Calu3 (cell line): Measurements from ENCODE around the gene COX11. TPM values are rescaled to one million over a fixed set of nuclear protein-coding genes. Genes with fewer than 3 reads are reported as not detected.

ENCODE experiments used
- BruUV-seq: library from RNA; stranded (reverse); fragments of 400-500 nt; replicated peaks from 2 replicates; lab custom pipeline; 2021; lab: Mats Ljungman, UMichigan
- CTCF ChIA-PET: fragments of 300-600 bp; sonication (Branson Sonifier 250); formaldehyde crosslinking; loops from one replicate; lab custom pipeline; 2022; ENCODE audit warnings: antibody characterized with exemption; lab: Charles Lee
- DNase-seq: peaks from one replicate; pipeline ENCODE4 v3.0.0; 2022
- H3K27ac Mint-ChIP-seq: one replicate; pipeline ENCODE4 v1.8.0; 2022; ENCODE audit warnings: mixed read lengths; ENCODE audit not compliant: unreplicated experiment
- H3K27me3 Mint-ChIP-seq: one replicate; pipeline ENCODE4 v1.8.0; 2022; ENCODE audit warnings: mixed read lengths; ENCODE audit not compliant: unreplicated experiment
- H3K36me3 Mint-ChIP-seq: one replicate; pipeline ENCODE4 v1.8.0; 2022; ENCODE audit warnings: mild to moderate bottlenecking, moderate library complexity, mixed read lengths; ENCODE audit not compliant: insufficient read depth, unreplicated experiment
- H3K4me1 Mint-ChIP-seq: one replicate; pipeline ENCODE4 v1.8.0; 2022; ENCODE audit warnings: mild to moderate bottlenecking, low read depth, mixed read lengths; ENCODE audit not compliant: unreplicated experiment
- H3K4me3 Mint-ChIP-seq: one replicate; pipeline ENCODE4 v1.8.0; 2022; ENCODE audit warnings: mild to moderate bottlenecking, low read depth, moderate library complexity, mixed read lengths; ENCODE audit not compliant: unreplicated experiment
- H3K9me3 Mint-ChIP-seq: one replicate; pipeline ENCODE4 v1.8.0; 2022; ENCODE audit warnings: low read depth, mixed read lengths; ENCODE audit not compliant: unreplicated experiment
- CTCF ChIP-seq: fragments of 200-600 bp; IDR thresholded peaks from one replicate; pipeline ENCODE4 v1.8.0; 2022; ENCODE audit warnings: antibody characterized with exemption; ENCODE audit not compliant: unreplicated experiment
- intact Hi-C: fragments of 100-400 bp; cut with micrococcal nuclease; formaldehyde crosslinking; loops from one replicate; pipeline ENCODE4 v1.10.0; 2022; ENCODE audit not compliant: unreplicated experiment
- total RNA-seq: library from RNA; stranded (reverse); gene quantifications from 2 replicates; pipeline ENCODE4 v1.2.3, GENCODE V29; 2022

Gene COX11
- total RNA-seq, 1 experiment from 2014 or later: 48.8 TPM

- no peak overlapping the region for H3K4me3 Mint-ChIP-seq
- no peak for TF ChIP-seq CTCF
- peaks cover 10% of the 10 kb centered on the region for H3K36me3 Mint-ChIP-seq
- no peaks in the 10 kb centered on the region for H3K27me3 Mint-ChIP-seq
- H3K27ac Mint-ChIP-seq: no peak overlapping the region
- CTCF ChIA-PET: no interaction called here
- no peaks in the 10 kb centered on the region for H3K9me3 Mint-ChIP-seq
- intact Hi-C loops: no loop called here
- no TSS peak for BruUV-seq
- peaks cover 15% of the 10 kb centered on the region for H3K4me1 Mint-ChIP-seq
- DNase-seq: no peak
Measured at GRCh38 chr17:54950116-54950515, 18.3 kb downstream of the COX11 start.

GRCh38 chr17:54948380-54948779, 20.1 kb downstream of the COX11 start:
- Mint-ChIP-seq H3K27ac (peak overlapping the region; percentile 79), H3K4me1 (peaks cover 15% of the 10 kb centered on the region), H3K4me3 (no peak overlapping the region), H3K36me3 (peaks cover 10% of the 10 kb centered on the region), H3K27me3 (no peaks in the 10 kb centered on the region), H3K9me3 (no peaks in the 10 kb centered on the region)
- peak; percentile 36 for DNase-seq
- BruUV-seq: no TSS peak
- no peak for TF ChIP-seq CTCF
- CTCF ChIA-PET: no interaction called here
- intact Hi-C loops: no loop called here

GRCh38 chr17:54947396-54947795, 21.1 kb downstream of the COX11 start:
- Mint-ChIP-seq H3K4me3 (no peak overlapping the region), H3K36me3 (peaks cover 10% of the 10 kb centered on the region), H3K4me1 (peaks cover 15% of the 10 kb centered on the region), H3K27ac (no peak overlapping the region), H3K27me3 (no peaks in the 10 kb centered on the region), H3K9me3 (no peaks in the 10 kb centered on the region)
- no peak for DNase-seq
- BruUV-seq: no TSS peak
- CTCF ChIA-PET: no interaction called here
- no peak for TF ChIP-seq CTCF
- intact Hi-C loops: no loop called here

- Mint-ChIP-seq H3K27me3 (no peaks in the 10 kb centered on the region), H3K27ac (no peak overlapping the region), H3K4me1 (peaks cover 15% of the 10 kb centered on the region), H3K36me3 (peaks cover 10% of the 10 kb centered on the region), H3K4me3 (no peak overlapping the region), H3K9me3 (no peaks in the 10 kb centered on the region)
- CTCF ChIA-PET: interaction anchor here (0.6 kb wide), 1 partner anchor 1482 kb away, joined by 3 read pairs; no protein-coding TSS in a partner anchor
- no TSS peak for BruUV-seq
- TF ChIP-seq CTCF: no peak
- DNase-seq: no peak
- intact Hi-C loops: no loop called here
Measured at GRCh38 chr17:54945671-54946070, 22.8 kb downstream of the COX11 start.
